ENCODE results near the gene CHAC1.
"Not testable (repeated sequence)": the region's sequence is repeated elsewhere in the genome, so short reads cannot be mapped to it uniquely, and the experiment has no call there.

CHAC1 gene

GRCh38 chr15:40956541-40956982 is 3.3 kb downstream of the CHAC1 start:
- Histone ChIP-seq H3K9ac (ENCODE audit: low read length) (no peak overlapping the region), H3K9me3 (ENCODE audit: control insufficient read depth, low read depth, low read length) (no peaks in the 10 kb centered on the region), H3K27ac (ENCODE audit: low read length) (no peak overlapping the region), H3K4me1 (ENCODE audit: control insufficient read depth, low read depth, low read length) (peaks cover 16% of the 10 kb centered on the region), H3K4me3 (ENCODE audit: low read length) (no peak overlapping the region), H3K27me3 (ENCODE audit: control insufficient read depth, insufficient read depth, low read length) (no peaks in the 10 kb centered on the region), H3K36me3 (ENCODE audit: control insufficient read depth, low read depth, low read length) (peaks cover 10% of the 10 kb centered on the region)

- H3K27me3 ChIP-seq (ENCODE audit: control insufficient read depth, insufficient read depth, low read length): no peaks in the 10 kb centered on the region
- H3K36me3 ChIP-seq (ENCODE audit: control insufficient read depth, low read depth, low read length): peaks cover 10% of the 10 kb centered on the region
- H3K9ac ChIP-seq (ENCODE audit: low read length): no peak overlapping the region
- peaks cover 11% of the 10 kb centered on the region for H3K4me1 ChIP-seq (ENCODE audit: control insufficient read depth, low read depth, low read length)
- no peaks in the 10 kb centered on the region for H3K9me3 ChIP-seq (ENCODE audit: control insufficient read depth, low read depth, low read length)
- no peak overlapping the region for H3K27ac ChIP-seq (ENCODE audit: low read length)
- H3K4me3 ChIP-seq (ENCODE audit: low read length): no peak overlapping the region
These were observed 3.8 kb downstream of the CHAC1 start for GRCh38 chr15:40957041-40957555.

- no peak overlapping the region for H3K9ac ChIP-seq (ENCODE audit: low read length)
- H3K36me3 ChIP-seq (ENCODE audit: control insufficient read depth, low read depth, low read length): peaks cover 10% of the 10 kb centered on the region
- no peak overlapping the region for H3K4me3 ChIP-seq (ENCODE audit: low read length)
- H3K27me3 ChIP-seq (ENCODE audit: control insufficient read depth, insufficient read depth, low read length): no peaks in the 10 kb centered on the region
- H3K4me1 ChIP-seq (ENCODE audit: control insufficient read depth, low read depth, low read length): peaks cover 6% of the 10 kb centered on the region
- H3K9me3 ChIP-seq (ENCODE audit: control insufficient read depth, low read depth, low read length): no peaks in the 10 kb centered on the region
- no peak overlapping the region for H3K27ac ChIP-seq (ENCODE audit: low read length)
These were observed 4.3 kb downstream of the CHAC1 start for GRCh38 chr15:40957581-40958051.

- Histone ChIP-seq H3K27ac (ENCODE audit: low read length) (no peak overlapping the region), H3K36me3 (ENCODE audit: control insufficient read depth, low read depth, low read length) (peaks cover 10% of the 10 kb centered on the region), H3K4me3 (ENCODE audit: low read length) (no peak overlapping the region), H3K9ac (ENCODE audit: low read length) (no peak overlapping the region), H3K4me1 (ENCODE audit: control insufficient read depth, low read depth, low read length) (peaks cover 3% of the 10 kb centered on the region), H3K27me3 (ENCODE audit: control insufficient read depth, insufficient read depth, low read length) (no peaks in the 10 kb centered on the region), H3K9me3 (ENCODE audit: control insufficient read depth, low read depth, low read length) (no peaks in the 10 kb centered on the region)
These were observed 4.9 kb downstream of the CHAC1 start for GRCh38 chr15:40958146-40958545.

GRCh38 chr15:40958723-40959122 is 5.5 kb downstream of the CHAC1 start:
- H3K9ac ChIP-seq (ENCODE audit: low read length): no peak overlapping the region
- H3K9me3 ChIP-seq (ENCODE audit: control insufficient read depth, low read depth, low read length): no peaks in the 10 kb centered on the region
- peaks cover 3% of the 10 kb centered on the region for H3K4me1 ChIP-seq (ENCODE audit: control insufficient read depth, low read depth, low read length)
- no peaks in the 10 kb centered on the region for H3K27me3 ChIP-seq (ENCODE audit: control insufficient read depth, insufficient read depth, low read length)
- H3K36me3 ChIP-seq (ENCODE audit: control insufficient read depth, low read depth, low read length): peaks cover 10% of the 10 kb centered on the region
- no peak overlapping the region for H3K4me3 ChIP-seq (ENCODE audit: low read length)
- no peak overlapping the region for H3K27ac ChIP-seq (ENCODE audit: low read length)

- H3K9me3 ChIP-seq (ENCODE audit: control insufficient read depth, low read depth, low read length): no peaks in the 10 kb centered on the region
- H3K4me3 ChIP-seq (ENCODE audit: low read length): no peak overlapping the region
- no peak overlapping the region for H3K9ac ChIP-seq (ENCODE audit: low read length)
- H3K4me1 ChIP-seq (ENCODE audit: control insufficient read depth, low read depth, low read length): peaks cover 3% of the 10 kb centered on the region
- peaks cover 10% of the 10 kb centered on the region for H3K36me3 ChIP-seq (ENCODE audit: control insufficient read depth, low read depth, low read length)
- H3K27me3 ChIP-seq (ENCODE audit: control insufficient read depth, insufficient read depth, low read length): no peaks in the 10 kb centered on the region
- H3K27ac ChIP-seq (ENCODE audit: low read length): no peak overlapping the region
These were observed 6.3 kb downstream of the CHAC1 start for GRCh38 chr15:40959331-40960141.

- no peak overlapping the region for H3K27ac ChIP-seq (ENCODE audit: low read length)
- peaks cover 8% of the 10 kb centered on the region for H3K36me3 ChIP-seq (ENCODE audit: control insufficient read depth, low read depth, low read length)
- H3K9ac ChIP-seq (ENCODE audit: low read length): no peak overlapping the region
- no peaks in the 10 kb centered on the region for H3K27me3 ChIP-seq (ENCODE audit: control insufficient read depth, insufficient read depth, low read length)
- H3K4me1 ChIP-seq (ENCODE audit: control insufficient read depth, low read depth, low read length): peaks cover 3% of the 10 kb centered on the region
- no peaks in the 10 kb centered on the region for H3K9me3 ChIP-seq (ENCODE audit: control insufficient read depth, low read depth, low read length)
- H3K4me3 ChIP-seq (ENCODE audit: low read length): no peak overlapping the region
These were observed 7.0 kb downstream of the CHAC1 start for GRCh38 chr15:40960151-40960885.

GRCh38 chr15:40960925-40961324 is 7.7 kb downstream of the CHAC1 start:
- no peaks in the 10 kb centered on the region for H3K27me3 ChIP-seq (ENCODE audit: control insufficient read depth, insufficient read depth, low read length)
- no peak overlapping the region for H3K4me3 ChIP-seq (ENCODE audit: low read length)
- H3K36me3 ChIP-seq (ENCODE audit: control insufficient read depth, low read depth, low read length): peaks cover 2% of the 10 kb centered on the region
- H3K9me3 ChIP-seq (ENCODE audit: control insufficient read depth, low read depth, low read length): no peaks in the 10 kb centered on the region
- no peak overlapping the region for H3K27ac ChIP-seq (ENCODE audit: low read length)
- H3K4me1 ChIP-seq (ENCODE audit: control insufficient read depth, low read depth, low read length): peaks cover 3% of the 10 kb centered on the region
- no peak overlapping the region for H3K9ac ChIP-seq (ENCODE audit: low read length)

- not testable (repeated sequence) for H3K9ac ChIP-seq (ENCODE audit: low read length); H3K4me1 ChIP-seq (ENCODE audit: control insufficient read depth, low read depth, low read length); H3K27me3 ChIP-seq (ENCODE audit: control insufficient read depth, insufficient read depth, low read length); H3K36me3 ChIP-seq (ENCODE audit: control insufficient read depth, low read depth, low read length); H3K9me3 ChIP-seq (ENCODE audit: control insufficient read depth, low read depth, low read length); H3K4me3 ChIP-seq (ENCODE audit: low read length); H3K27ac ChIP-seq (ENCODE audit: low read length)
These were observed 8.5 kb downstream of the CHAC1 start for GRCh38 chr15:40961740-40962139.

GRCh38 chr15:40962317-40962716 is 9.0 kb downstream of the CHAC1 start:
- H3K9ac ChIP-seq (ENCODE audit: low read length); H3K27me3 ChIP-seq (ENCODE audit: control insufficient read depth, insufficient read depth, low read length); H3K36me3 ChIP-seq (ENCODE audit: control insufficient read depth, low read depth, low read length); H3K4me1 ChIP-seq (ENCODE audit: control insufficient read depth, low read depth, low read length); H3K9me3 ChIP-seq (ENCODE audit: control insufficient read depth, low read depth, low read length); H3K27ac ChIP-seq (ENCODE audit: low read length); H3K4me3 ChIP-seq (ENCODE audit: low read length): not testable (repeated sequence)

GRCh38 chr15:40963201-40963600 is 9.9 kb downstream of the CHAC1 start:
- Histone ChIP-seq H3K9me3 (ENCODE audit: control insufficient read depth, low read depth, low read length) (no peaks in the 10 kb centered on the region), H3K4me3 (ENCODE audit: low read length) (no peak overlapping the region), H3K27ac (ENCODE audit: low read length) (no peak overlapping the region), H3K4me1 (ENCODE audit: control insufficient read depth, low read depth, low read length) (peaks cover 11% of the 10 kb centered on the region), H3K9ac (ENCODE audit: low read length) (no peak overlapping the region), H3K27me3 (ENCODE audit: control insufficient read depth, insufficient read depth, low read length) (no peaks in the 10 kb centered on the region), H3K36me3 (ENCODE audit: control insufficient read depth, low read depth, low read length) (no peaks in the 10 kb centered on the region)

Data from iPS-18a (cell line).